MCF 10A (cell line): Measurements from ENCODE around the gene GP9. TPM values are rescaled to one million over a fixed set of nuclear protein-coding genes. Genes with fewer than 3 reads are reported as not detected.
"Not testable (repeated sequence)": the region's sequence is repeated elsewhere in the genome, so short reads cannot be mapped to it uniquely, and the experiment has no call there.

Experiments used
- BruUV-seq: library from RNA; stranded (reverse); fragments of 400-500 nt; replicated peaks from 2 replicates; lab custom pipeline; 2021; lab: Mats Ljungman, UMichigan
- CTCF ChIA-PET: fragments of 300-600 bp; sonication (Branson Sonifier 250); formaldehyde crosslinking; extraction: SDS; loops from one replicate; lab custom pipeline; 2021; ENCODE audit warnings: antibody characterized with exemption, inconsistent platforms; lab: Yijun Ruan, JAX
- POLR2A ChIA-PET: fragments of 300-600, 350-650 bp; sonication (Branson Sonifier 250); formaldehyde crosslinking; extraction: SDS; loops from one replicate; lab custom pipeline; 2020; ENCODE audit warnings: antibody characterized with exemption, inconsistent platforms; lab: Yijun Ruan, JAX
- DNase-seq: peaks from one replicate; pipeline ENCODE4 v3.0.0-alpha.2; 2018; ENCODE audit not compliant: unreplicated experiment
- H3K27ac Mint-ChIP-seq: one replicate; pipeline ENCODE4 v1.8.0; 2022; ENCODE audit warnings: mild to moderate bottlenecking, low read depth, mixed read lengths; ENCODE audit not compliant: unreplicated experiment
- H3K27me3 Mint-ChIP-seq: one replicate; pipeline ENCODE4 v1.8.0; 2022; ENCODE audit warnings: mixed read lengths; ENCODE audit not compliant: insufficient read depth, unreplicated experiment
- H3K36me3 Mint-ChIP-seq: one replicate; pipeline ENCODE4 v1.8.0; 2022; ENCODE audit warnings: mild to moderate bottlenecking, moderate library complexity, mixed read lengths; ENCODE audit not compliant: insufficient read depth, unreplicated experiment
- H3K4me1 Mint-ChIP-seq: one replicate; pipeline ENCODE4 v1.8.0; 2022; ENCODE audit warnings: mixed read lengths; ENCODE audit not compliant: insufficient read depth, unreplicated experiment
- H3K4me3 Mint-ChIP-seq: one replicate; pipeline ENCODE4 v1.8.0; 2022; ENCODE audit warnings: mild to moderate bottlenecking, moderate library complexity, mixed read lengths; ENCODE audit not compliant: unreplicated experiment
- H3K9me3 Mint-ChIP-seq: one replicate; pipeline ENCODE4 v1.8.0; 2022; ENCODE audit warnings: mixed read lengths; ENCODE audit not compliant: unreplicated experiment
- CTCF ChIP-seq: fragments of 200-600 bp; IDR thresholded peaks from one replicate; pipeline ENCODE4 v1.8.0; 2022; ENCODE audit warnings: antibody characterized with exemption, mild to moderate bottlenecking; ENCODE audit not compliant: unreplicated experiment
- intact Hi-C: fragments of 100-400 bp; cut with micrococcal nuclease; formaldehyde crosslinking; loops from 2 replicates; pipeline ENCODE4 v1.14.1; 2022
- total RNA-seq: library from RNA; stranded (reverse); gene quantifications from 2 replicates; pipeline ENCODE4 v1.2.3, GENCODE V29; 2022

The GP9 gene
- total RNA-seq, 1 experiment from 2014 or later = not detected

- no TSS peak for BruUV-seq
- ChIA-PET CTCF (interaction anchor here (0.7 to 1.0 kb wide), 2 partner anchors 10 to 95 kb away, joined by 4 read pairs; no protein-coding TSS in a partner anchor), POLR2A (interaction anchor here (0.6 kb wide), 1 partner anchor 185 kb away, joined by 3 read pairs; no protein-coding TSS in a partner anchor)
- Mint-ChIP-seq H3K36me3 (no peaks in the 10 kb centered on the region), H3K4me1 (no peaks in the 10 kb centered on the region), H3K27me3 (no peaks in the 10 kb centered on the region), H3K9me3 (no peaks in the 10 kb centered on the region), H3K4me3 (no peak overlapping the region), H3K27ac (no peak overlapping the region)
- no peak for DNase-seq
- intact Hi-C loops = no loop called here
- TF ChIP-seq CTCF = no peak
These were observed 4.6 kb downstream of the GP9 start for GRCh38 chr3:129065016-129065719.

- Mint-ChIP-seq H3K9me3 (no peaks in the 10 kb centered on the region), H3K27ac (no peak overlapping the region), H3K27me3 (no peaks in the 10 kb centered on the region), H3K4me3 (no peak overlapping the region), H3K36me3 (no peaks in the 10 kb centered on the region), H3K4me1 (no peaks in the 10 kb centered on the region)
- ChIA-PET POLR2A (interaction anchor here (0.6 kb wide), 1 partner anchor 184 kb away, joined by 3 read pairs; no protein-coding TSS in a partner anchor), CTCF (interaction anchor here (1.0 kb wide), 1 partner anchor 95 kb away, joined by 4 read pairs; no protein-coding TSS in a partner anchor)
- intact Hi-C loops = no loop called here
- TF ChIP-seq CTCF = no peak
- no TSS peak for BruUV-seq
- DNase-seq = no peak
These were observed 5.1 kb downstream of the GP9 start for GRCh38 chr3:129065720-129066073.

- H3K36me3 Mint-ChIP-seq, H3K27me3 Mint-ChIP-seq, H3K4me1 Mint-ChIP-seq, DNase-seq, BruUV-seq, intact Hi-C loops, H3K9me3 Mint-ChIP-seq, H3K27ac Mint-ChIP-seq, H3K4me3 Mint-ChIP-seq: not testable (repeated sequence)
- ChIA-PET CTCF (interaction anchor here (0.6 to 2.8 kb wide), 4 partner anchors 15 to 234 kb away, joined by 3 to 25 read pairs (median 4); no protein-coding TSS in a partner anchor), POLR2A (interaction anchor here (1.6 kb wide), 1 partner anchor 14 kb away, joined by 3 read pairs; no protein-coding TSS in a partner anchor)
These were observed 7.1 kb downstream of the GP9 start for GRCh38 chr3:129067719-129068118.

- H3K4me3 Mint-ChIP-seq = no peak overlapping the region
- no peak overlapping the region for H3K27ac Mint-ChIP-seq
- no peak for TF ChIP-seq CTCF
- H3K4me1 Mint-ChIP-seq = no peaks in the 10 kb centered on the region
- intact Hi-C loops = no loop called here
- DNase-seq = no peak
- ChIA-PET POLR2A (interaction anchor here (1.6 kb wide), 1 partner anchor 15 kb away, joined by 3 read pairs; no protein-coding TSS in a partner anchor), CTCF (interaction anchor here (0.6 to 2.8 kb wide), 4 partner anchors 15 to 98 kb away, joined by 3 to 25 read pairs (median 4); no protein-coding TSS in a partner anchor)
- no TSS peak for BruUV-seq
- H3K9me3 Mint-ChIP-seq = no peaks in the 10 kb centered on the region
- H3K27me3 Mint-ChIP-seq = no peaks in the 10 kb centered on the region
- H3K36me3 Mint-ChIP-seq = no peaks in the 10 kb centered on the region
These were observed 7.8 kb downstream of the GP9 start for GRCh38 chr3:129068291-129068886.

GRCh38 chr3:129069313-129070085, 8.9 kb downstream of the GP9 start:
- H3K4me1 Mint-ChIP-seq, H3K36me3 Mint-ChIP-seq, POLR2A ChIA-PET, BruUV-seq, H3K27me3 Mint-ChIP-seq, DNase-seq, intact Hi-C loops, H3K9me3 Mint-ChIP-seq, H3K27ac Mint-ChIP-seq, H3K4me3 Mint-ChIP-seq: not testable (repeated sequence)
- CTCF ChIA-PET = interaction anchor here (0.7 to 1.0 kb wide), 4 partner anchors 16 to 99 kb away, joined by 3 to 5 read pairs (median 4); no protein-coding TSS in a partner anchor
